ENCODE data around the gene ZFP42. TPM values are rescaled to one million over a fixed set of nuclear protein-coding genes. Genes with fewer than 3 reads are reported as not detected.

Gene ZFP42
- total and polyA plus RNA-seq, 2 of the 8 experiments (the other 6 are each of a cell fraction or from before 2014, with no cell fraction given) = 69.4 to 188 TPM

- no peak for TF ChIP-seq CHD7 (IDR thresholded peaks at IDR 0.05; ENCODE audit: insufficient replicate concordance, low read length)
- TF ChIP-seq TBP (IDR thresholded peaks at IDR 0.05; ENCODE audit: low read depth, low read length) = no peak
- TF ChIP-seq GABPA (IDR thresholded peaks at IDR 0.05; ENCODE audit: borderline replicate concordance, insufficient read depth, low read length) = no peak
- no peak for TF ChIP-seq TAF1 (IDR thresholded peaks at IDR 0.05; ENCODE audit: low read depth, low read length)
- TF ChIP-seq POU5F1 (IDR thresholded peaks at IDR 0.05; ENCODE audit: low read depth, low read length) = no peak
- TF ChIP-seq CTBP2 (IDR thresholded peaks at IDR 0.05; ENCODE audit: borderline replicate concordance, insufficient read depth, insufficient read length, low read length) = no peak
- no peak for TF ChIP-seq JUND (IDR thresholded peaks at IDR 0.05; ENCODE audit: low read length)
Observed at GRCh38 chr4:188037003-188037713, 41.6 kb downstream of the ZFP42 start (continued).
